ENCODE results near the gene VKORC1.

VKORC1 gene

GRCh38 chr16:31120129-31120528 lies 25.5 kb upstream of the VKORC1 start:
- H3K36me3 ChIP-seq, result peaks cover 41% of the 10 kb centered on the region
- H3K4me1 ChIP-seq, result no peaks in the 10 kb centered on the region
- no peaks in the 10 kb centered on the region for H3K9me3 ChIP-seq
- no peak for DNase-seq
- H3K27me3 ChIP-seq, result no peaks in the 10 kb centered on the region
- H3K4me3 ChIP-seq (ENCODE audit: low read depth, low read length), result no peak overlapping the region
- TF ChIP-seq CTCF (IDR thresholded peaks at IDR 0.05; ENCODE audit: low read depth, low read length), result no peak

GRCh38 chr16:31118223-31119155 lies 23.9 kb upstream of the VKORC1 start:
- Histone ChIP-seq H3K4me3 (ENCODE audit: low read depth, low read length) (peak overlapping the region; percentile 80), H3K4me1 (no peaks in the 10 kb centered on the region)
- DNase-seq, result no peak

GRCh38 chr16:31117384-31118222 lies 23.0 kb upstream of the VKORC1 start, which contains the start of gene KAT8:
TSS of gene KAT8 (plus strand) at chr16:31117664. CDS start at chr16:31117682, 18 bp downstream.
- peak; percentile 99 for DNase-seq
- Histone ChIP-seq H3K36me3 (peaks cover 35% of the 10 kb centered on the region), H3K9me3 (no peaks in the 10 kb centered on the region), H3K27me3 (no peaks in the 10 kb centered on the region), H3K4me3 (ENCODE audit: low read depth, low read length) (peak within 1 kb of the TSS; percentile 80), H3K4me1 (no peaks in the 10 kb centered on the region)
- no peak for TF ChIP-seq CTCF (IDR thresholded peaks at IDR 0.05; ENCODE audit: low read depth, low read length)

More at GRCh38 chr16:31118223-31119155, 23.9 kb upstream of the VKORC1 start:
- Histone ChIP-seq H3K27me3 (no peaks in the 10 kb centered on the region), H3K9me3 (no peaks in the 10 kb centered on the region), H3K36me3 (peaks cover 37% of the 10 kb centered on the region)
- TF ChIP-seq CTCF (IDR thresholded peaks at IDR 0.05; ENCODE audit: low read depth, low read length), result no peak

GRCh38 chr16:31114468-31114867 lies 19.9 kb upstream of the VKORC1 start:
- H3K27me3 ChIP-seq, result no peaks in the 10 kb centered on the region

More at GRCh38 chr16:31114468-31114867, 19.9 kb upstream of the VKORC1 start:
- no peak for DNase-seq
- Histone ChIP-seq H3K9me3 (no peaks in the 10 kb centered on the region), H3K36me3 (peaks cover 36% of the 10 kb centered on the region), H3K4me1 (no peaks in the 10 kb centered on the region), H3K4me3 (ENCODE audit: low read depth, low read length) (no peak overlapping the region)
- no peak for TF ChIP-seq CTCF (IDR thresholded peaks at IDR 0.05; ENCODE audit: low read depth, low read length)
